Esophagus muscularis mucosa (tissue), 4 donors: ENCODE results near the gene NDUFV3.
"Not testable (repeated sequence)": the region's sequence is repeated elsewhere in the genome, so short reads cannot be mapped to it uniquely, and the experiment has no call there.

Experiments used
- CTCF ChIP-seq, 3 experiments: fragments of 200-600 bp in 2 of 3; fragments of 450-650 bp in 1 of 3; sonication (generic) in 2 of 3; IDR thresholded peaks; one replicate each; pipeline ENCODE4 v1.5.1; 2017 to 2019; ENCODE audit warnings: antibody characterized with exemption in 3 of 3, mild to moderate bottlenecking in 2 of 3, moderate library complexity in 1 of 3
- EP300 ChIP-seq: sonication (generic); formaldehyde crosslinking; IDR thresholded peaks from one replicate; pipeline ENCODE4 v1.6.1; 2017; ENCODE audit warnings: antibody characterized with exemption
- POLR2A ChIP-seq: fragments of 450-650 bp; IDR thresholded peaks from one replicate; pipeline ENCODE4 v1.6.1; 2017; ENCODE audit warnings: antibody characterized with exemption, moderate library complexity, mild to moderate bottlenecking, low read depth

- not testable (repeated sequence) for TF ChIP-seq CTCF (IDR thresholded peaks at IDR 0.05); EP300; POLR2A
Observed at GRCh38 chr21:42927474-42928200, 34.5 kb downstream of the NDUFV3 start.
